LNCAP (cell line): ENCODE results near the gene STAB1.

Experiments used
- CTCF ChIP-seq: fragments of 450-650 bp; IDR thresholded peaks from 2 replicates; pipeline ENCODE4 v1.5.1; 2017; ENCODE audit warnings: mild to moderate bottlenecking

Gene STAB1

GRCh38 chr3:52484680-52485461, 10.3 kb upstream of the STAB1 start:
- TF ChIP-seq CTCF = no peak

GRCh38 chr3:52487050-52487787, 7.9 kb upstream of the STAB1 start:
- TF ChIP-seq CTCF = no peak

- no peak for TF ChIP-seq CTCF
These were observed 7.1 kb upstream of the STAB1 start for GRCh38 chr3:52487788-52488691.

- TF ChIP-seq CTCF = no peak
These were observed 6.4 kb upstream of the STAB1 start for GRCh38 chr3:52488746-52489145.

- TF ChIP-seq CTCF = no peak
These were observed 5.7 kb upstream of the STAB1 start for GRCh38 chr3:52489453-52489852.

GRCh38 chr3:52490035-52490938, 4.9 kb upstream of the STAB1 start:
- TF ChIP-seq CTCF = no peak
